HUDEP-2 (cell line): Measurements from ENCODE around the gene FBXL3.
"Not testable (repeated sequence)": the region's sequence is repeated elsewhere in the genome, so short reads cannot be mapped to it uniquely, and the experiment has no call there.

Experiments used
- DNase-seq, 76 experiments: peaks; one replicate each; lab custom pipeline; 2025; ENCODE audit not compliant: unreplicated experiment in 76 of 76; lab: John Stamatoyannopoulos, UW

Gene FBXL3

DNA sequence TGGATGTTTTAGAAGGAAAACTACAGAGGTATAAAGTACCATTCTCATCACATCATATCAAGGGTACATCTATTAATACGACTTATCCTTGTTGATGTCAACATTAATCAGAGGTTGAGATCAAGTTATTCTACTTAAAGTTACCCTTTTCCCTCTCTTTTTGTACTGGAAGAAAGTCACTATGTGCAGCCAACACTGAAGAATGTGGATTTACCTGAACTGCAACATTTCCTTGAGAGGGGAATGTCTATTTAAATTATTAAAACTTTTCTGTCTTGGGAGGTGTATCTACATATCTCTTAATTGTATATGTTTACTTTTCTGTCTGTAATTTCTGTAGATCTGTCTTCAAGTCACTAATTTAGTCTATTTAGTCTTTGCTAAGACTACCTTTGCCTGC, 2.5 kb upstream of the FBXL3 start:
- no peak for DNase-seq

DNA sequence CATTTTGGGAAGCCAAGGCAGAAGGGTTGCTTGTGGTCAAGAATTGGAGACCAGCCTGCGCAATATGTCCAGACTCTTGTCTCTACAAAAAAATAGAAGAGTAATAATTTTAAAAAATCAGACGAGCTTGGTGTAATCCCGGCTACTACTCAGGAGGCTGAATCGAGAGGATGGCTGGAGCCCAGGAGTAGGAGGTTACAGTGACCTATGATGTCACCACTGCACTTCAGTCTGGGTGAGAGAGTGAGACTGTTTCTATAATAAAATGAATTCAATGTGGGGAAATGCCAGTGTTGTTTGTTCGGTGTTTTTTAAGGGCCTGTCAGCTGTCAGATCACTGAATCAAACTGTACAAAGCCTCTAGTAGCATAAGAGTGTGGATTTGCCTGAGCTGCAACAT, 1.2 kb upstream of the FBXL3 start:
- no peak for DNase-seq

GRCh38 chr13:77026255-77026860, 601 bp downstream of the FBXL3 start:
- DNase-seq = peak in 74 of 76 experiments; percentile 31 to 89 (median 77)

DNA sequence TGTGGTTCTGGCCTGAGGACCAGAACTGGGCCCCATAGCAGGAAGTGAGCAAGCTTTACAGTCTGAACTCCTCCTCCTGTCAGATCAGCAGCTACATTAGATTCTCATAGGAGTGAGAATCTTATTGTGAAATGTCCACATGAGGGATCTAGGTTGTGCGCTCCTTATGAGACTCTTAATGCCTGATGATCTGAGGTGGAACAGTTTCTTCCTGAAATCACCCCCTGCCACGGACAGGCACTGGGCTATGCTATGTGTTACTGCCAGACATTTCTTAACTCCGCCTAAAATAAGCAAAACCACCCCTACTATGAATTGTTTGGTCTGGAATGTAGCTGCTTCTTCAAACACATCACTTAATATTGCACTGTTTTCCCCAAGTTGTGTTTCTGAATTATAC, 4.6 kb downstream of the FBXL3 start:
- no peak for DNase-seq

DNA sequence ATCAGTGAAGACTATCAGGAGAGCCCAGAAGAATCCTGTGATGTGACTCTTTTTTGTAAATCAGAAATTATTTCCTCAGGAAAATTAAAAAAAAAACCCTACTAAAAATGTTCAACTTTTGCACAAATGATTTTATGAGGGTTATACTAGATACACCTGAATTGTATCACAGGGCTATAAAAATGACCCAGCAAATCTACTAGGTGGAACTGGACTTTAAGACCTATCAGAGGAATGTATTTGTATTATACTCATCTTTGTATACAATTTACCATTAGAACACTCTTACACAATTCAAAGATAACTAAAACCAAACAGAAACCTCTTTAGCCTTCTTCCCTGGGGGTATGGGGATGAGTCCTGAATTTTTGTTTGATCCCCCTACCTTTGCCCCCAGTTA, 7.2 kb downstream of the FBXL3 start:
- no peak for DNase-seq

DNA sequence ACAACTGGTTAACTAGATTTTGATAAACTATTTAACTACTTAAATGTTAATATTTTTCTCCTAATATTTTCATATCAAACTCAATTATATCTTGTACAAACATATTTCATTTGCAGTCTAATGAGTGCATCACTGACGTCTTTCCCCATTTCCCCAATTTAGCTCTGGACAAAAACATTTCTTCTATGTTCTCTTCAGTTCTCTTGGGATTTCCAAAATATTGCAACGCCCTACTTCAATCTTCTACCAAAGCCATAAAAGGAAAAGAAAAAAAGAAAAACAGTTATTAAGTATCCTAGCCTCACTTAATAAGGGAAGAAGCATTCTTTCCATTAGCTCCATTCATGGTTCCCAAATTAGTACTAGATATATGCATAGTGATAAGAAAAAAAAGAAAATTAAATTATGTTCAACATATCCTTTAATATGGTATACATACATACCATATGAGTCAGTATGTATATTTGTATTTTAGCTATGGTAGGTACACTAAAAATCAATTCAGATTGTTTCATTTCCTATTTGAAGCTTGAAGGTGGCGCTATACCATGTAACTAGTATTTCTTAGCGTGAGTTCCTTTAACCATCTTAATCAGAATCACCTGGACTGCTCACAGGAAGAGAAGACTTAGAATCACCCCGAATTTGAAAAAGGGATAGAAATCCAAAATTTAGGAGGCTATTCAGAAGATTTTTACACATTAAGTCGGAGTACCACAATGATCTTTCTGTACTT, 9.9 kb downstream of the FBXL3 start:
- DNase-seq = no peak

DNA sequence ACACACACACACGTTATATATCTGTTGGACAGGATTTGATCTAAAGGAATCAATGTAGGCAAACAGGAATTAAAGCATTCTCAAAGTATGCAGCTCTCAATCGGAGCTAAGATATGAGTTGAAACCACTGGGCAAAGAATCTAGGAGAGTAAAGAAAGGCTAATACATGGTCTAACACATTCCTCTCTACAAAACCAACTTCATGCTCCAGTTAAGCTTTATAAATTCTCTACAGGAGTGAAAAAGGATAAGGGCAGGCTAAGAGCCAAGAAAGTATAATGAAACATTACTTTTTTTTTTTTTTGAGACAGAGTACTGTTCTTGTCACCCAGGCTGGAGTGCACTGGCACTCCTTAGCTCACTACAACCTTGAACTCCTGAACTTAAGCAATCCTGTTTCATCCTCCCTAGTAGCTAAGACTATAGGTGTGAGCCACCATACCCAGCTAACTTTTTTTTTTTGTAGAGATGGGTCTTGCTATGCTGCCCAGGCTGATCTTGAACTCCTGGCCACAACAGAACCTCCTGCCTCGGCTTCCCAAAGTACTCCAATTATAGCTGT, 10.6 kb downstream of the FBXL3 start:
- no peak for DNase-seq

DNA sequence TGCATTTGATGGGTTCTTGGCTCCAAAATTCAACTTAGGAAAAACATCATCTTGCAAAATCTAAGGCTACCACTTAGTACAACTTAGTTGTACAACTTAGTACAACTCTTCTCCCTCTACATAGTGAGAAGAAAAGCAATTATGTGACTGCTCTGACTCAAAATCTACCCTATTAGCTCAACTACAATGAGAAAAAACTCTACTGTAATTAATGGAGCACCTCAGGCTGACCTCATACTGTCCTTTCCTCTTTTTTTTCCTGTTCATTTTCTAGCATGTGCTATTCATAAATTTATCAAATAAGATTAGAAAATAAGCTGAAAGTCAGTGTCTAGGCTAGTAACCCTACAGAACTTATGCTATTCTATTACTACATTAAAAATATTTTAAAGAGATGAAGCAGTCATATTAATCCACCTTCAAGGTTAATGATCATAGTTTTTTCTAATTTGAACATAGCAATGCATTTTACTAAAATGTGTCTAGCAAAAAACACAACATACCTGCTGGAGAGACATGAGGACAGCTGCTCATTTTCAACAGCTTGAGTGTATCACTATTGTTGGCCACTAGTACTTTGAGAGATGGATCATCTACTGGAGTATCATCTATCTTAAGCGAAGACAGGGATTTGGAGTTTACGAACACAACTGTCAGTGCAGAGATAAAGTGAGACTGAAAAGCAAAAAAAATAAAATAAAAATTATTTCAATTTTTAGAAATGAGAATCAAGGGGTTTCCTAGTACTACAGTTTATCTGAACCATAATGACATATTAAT, 11.9 kb downstream of the FBXL3 start:
- DNase-seq = no peak

- no peak for DNase-seq
These were observed 13.0 kb downstream of the FBXL3 start for GRCh38 chr13:77013853-77014542.

DNA sequence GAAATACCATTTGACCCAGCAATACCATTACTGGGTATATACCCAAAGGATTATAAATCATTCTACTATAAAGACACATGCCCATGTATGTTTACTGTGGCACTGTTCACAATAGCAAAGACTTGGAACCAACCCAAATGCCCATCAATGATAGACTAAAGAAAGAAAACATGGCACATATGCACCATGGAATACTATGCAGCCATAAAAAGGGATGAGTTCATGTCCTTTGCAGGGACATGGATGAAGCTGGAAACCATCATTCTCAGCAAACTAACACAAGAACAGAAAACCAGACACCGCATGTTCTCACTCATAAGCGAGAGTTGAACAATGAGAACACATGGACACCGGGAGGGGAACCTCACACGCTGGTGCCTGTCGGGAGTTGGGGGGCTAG, 17.2 kb downstream of the FBXL3 start:
- not testable (repeated sequence) for DNase-seq

DNA sequence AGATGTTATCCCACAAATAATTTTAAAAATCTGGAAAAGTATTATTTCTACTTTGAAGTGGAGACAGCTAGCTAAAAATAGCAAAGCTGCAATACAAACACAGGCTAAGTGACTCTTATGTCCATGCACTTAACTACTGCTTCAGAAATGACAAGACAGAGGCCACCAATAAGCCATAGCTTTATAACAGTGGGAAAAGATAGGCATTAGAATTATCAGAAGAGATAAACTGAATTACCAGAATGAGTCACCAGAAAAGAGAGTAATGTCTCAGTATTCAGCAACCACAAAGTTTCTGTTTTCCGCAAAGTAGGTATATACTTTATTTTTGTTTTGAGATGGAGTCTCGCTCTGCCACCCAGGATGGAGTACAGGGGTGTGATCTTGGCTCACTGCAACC, 17.9 kb downstream of the FBXL3 start:
- DNase-seq = no peak

GRCh38 chr13:77008337-77008736, 18.6 kb downstream of the FBXL3 start:
- not testable (repeated sequence) for DNase-seq

DNA sequence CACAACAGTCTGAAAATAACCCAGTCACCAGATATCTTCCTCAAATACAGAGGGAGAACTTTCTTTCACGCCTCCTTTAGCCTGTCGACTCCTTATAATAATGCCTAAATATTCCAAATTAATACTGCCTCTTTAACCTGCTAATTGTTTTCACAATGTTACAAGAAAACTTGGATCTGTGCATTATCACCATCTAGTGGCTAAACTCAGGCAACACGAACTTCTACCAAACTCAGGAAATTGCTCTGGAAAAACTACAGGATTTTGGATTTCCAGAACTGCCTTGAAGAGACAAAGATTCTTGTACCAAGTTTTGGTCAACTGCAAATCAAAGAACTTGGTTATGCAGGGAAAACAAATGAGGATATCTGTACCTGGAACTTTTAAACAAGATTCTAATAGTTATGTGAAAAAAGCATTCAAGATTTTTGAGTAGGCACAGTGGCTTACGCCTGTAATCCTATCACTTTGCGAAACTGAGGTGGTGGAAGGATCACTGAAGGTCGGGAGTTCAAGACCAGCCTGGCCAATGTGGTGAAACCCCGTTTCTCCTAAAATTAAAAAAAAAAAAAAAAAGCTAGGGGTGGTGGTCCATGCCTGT, 24.3 kb downstream of the FBXL3 start:
- DNase-seq = peak in 3 of 76 experiments; percentile 1 to 17 (median 7)

GRCh38 chr13:77001963-77002587, 24.9 kb downstream of the FBXL3 start:
- DNase-seq = no peak

DNA sequence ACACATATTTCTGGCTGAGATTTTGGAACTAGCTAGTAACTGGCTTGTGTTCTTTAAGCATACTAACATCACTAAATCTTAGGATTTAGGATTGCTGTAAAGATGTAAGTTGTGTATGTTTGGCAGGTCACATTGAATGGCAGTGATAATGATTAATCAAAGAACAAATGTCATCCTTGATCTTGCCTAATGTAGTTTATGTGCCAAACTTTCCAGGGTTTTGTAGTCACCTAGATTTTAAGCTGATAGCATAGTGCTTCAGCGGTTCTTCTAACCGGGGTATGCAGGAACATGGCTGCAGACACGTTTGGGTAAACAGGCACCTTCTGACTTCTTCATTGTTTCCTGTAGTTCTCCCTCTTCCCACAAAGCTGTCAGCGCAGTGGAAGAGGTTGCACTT, 25.4 kb downstream of the FBXL3 start:
- no peak for DNase-seq

DNA sequence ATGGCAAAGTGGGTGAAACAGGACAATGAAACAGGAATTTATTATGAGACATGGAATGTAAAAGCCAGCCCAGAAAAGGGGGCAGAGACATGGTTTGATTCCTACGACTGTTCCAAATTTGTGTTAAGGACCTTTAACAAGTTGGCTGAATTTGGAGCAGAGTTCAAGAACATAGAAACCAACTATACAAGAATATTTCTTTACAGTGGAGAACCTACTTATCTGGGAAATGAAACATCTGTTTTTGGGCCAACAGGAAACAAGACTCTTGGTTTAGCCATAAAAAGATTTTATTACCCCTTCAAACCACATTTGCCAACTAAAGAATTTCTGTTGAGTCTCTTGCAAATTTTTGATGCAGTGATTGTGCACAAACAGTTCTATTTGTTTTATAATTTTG, 26.5 kb downstream of the FBXL3 start:
- DNase-seq = no peak

DNA sequence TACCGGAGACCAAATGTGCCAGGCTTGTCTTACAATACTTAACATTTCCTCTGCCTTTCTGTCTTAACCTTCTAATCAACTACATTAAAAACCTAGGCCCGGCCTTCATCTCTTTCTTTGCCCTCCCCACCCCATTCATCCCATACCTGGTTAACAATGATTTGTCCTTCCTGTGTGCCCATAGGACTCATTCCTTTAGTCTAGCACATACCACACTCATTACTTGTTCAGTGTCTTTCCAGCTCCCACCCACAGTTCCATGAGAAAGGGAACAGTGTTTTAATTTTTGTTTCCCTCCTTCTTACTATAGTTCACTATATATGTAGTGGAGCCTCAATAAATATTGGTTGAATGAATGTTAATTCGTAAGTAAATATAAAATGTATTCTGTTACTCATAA, 32.7 kb downstream of the FBXL3 start:
- no peak for DNase-seq

DNA sequence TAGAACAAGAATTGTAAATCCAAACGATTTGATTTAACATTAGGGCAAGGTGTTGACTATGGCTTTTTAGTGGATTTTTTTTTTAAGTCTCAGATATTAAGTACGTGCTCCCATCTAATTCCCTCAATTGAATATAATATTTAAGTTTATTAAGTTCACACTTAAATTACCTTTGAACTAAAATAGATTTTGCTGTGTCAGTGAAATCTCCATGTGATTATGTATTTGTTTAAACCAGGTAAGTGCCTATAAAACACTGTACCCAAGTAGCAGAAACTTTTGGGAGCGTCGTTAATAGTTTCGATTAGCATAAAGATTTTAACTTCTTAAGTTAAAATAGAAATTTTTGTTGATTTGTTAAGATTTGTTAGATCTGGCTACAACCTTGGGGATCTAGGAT, 33.5 kb downstream of the FBXL3 start:
- no peak for DNase-seq

DNA sequence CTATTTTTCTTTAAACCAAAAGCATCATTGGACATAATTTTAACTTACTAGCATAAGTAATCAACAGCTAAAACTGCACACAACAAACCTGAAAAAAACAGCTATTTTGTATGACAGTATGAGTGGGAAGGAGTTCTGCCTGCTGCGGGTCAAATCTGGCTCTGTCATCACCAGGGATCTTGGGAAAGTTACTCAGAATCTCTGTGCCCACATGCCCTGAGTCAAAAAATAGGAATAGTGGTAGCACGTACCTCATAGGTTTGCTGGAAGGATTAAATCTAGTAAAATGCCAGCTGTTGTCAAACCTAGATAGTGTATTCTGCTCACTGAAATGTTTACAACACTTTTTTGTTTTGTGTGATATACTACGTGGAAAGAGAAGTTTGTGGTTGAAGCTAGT, 33.9 kb downstream of the FBXL3 start:
- DNase-seq = no peak

DNA sequence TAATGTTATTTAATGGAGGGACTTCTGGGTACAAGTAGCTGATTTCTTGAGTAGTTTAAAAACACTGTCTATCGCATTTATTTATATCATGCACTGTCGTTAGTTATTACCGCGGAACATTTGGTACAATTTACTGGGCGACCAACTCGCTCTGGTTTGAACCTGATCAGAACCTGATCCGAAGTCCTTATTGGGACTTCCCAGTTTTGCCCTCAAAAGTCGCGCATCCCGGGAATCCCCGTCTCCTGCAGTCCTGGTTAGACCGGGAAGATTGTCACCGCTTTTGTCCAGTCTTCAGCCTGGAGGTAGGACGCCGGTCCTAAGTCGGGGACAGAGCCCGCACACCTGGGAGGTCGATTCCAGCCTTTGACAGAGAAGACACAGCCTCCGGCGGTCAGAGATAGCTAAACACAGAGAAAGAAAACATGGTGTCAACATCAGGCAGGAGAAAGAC, 34.4 kb downstream of the FBXL3 start:
- DNase-seq = peak in 11 of 76 experiments; percentile 2 to 42 (median 11)
